Measurements from ENCODE around the gene CCDC63.
"Not testable (repeated sequence)": the region's sequence is repeated elsewhere in the genome, so short reads cannot be mapped to it uniquely, and the experiment has no call there.

CCDC63 gene

DNA sequence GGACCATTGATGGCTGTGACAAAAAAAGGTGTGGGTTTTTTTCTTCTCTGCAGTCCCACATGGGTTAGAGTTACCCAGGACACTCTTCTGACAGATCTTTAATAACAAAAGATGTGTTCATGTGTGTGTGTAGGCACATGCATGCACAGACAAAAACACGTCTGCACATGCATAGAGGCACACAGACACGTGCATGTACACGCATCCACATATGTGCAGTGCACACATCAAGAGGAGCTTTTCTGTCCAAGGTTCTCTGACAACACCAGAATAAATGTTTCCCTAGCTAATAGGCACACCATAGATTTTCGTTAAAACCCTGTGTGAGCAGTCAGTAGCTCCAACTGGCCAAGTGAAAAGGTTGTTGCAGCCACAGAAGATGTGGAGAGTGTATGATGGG lies 76.4 kb downstream of the CCDC63 start:
- DNase-seq (ENCODE audit: low spot score): no peak

DNA sequence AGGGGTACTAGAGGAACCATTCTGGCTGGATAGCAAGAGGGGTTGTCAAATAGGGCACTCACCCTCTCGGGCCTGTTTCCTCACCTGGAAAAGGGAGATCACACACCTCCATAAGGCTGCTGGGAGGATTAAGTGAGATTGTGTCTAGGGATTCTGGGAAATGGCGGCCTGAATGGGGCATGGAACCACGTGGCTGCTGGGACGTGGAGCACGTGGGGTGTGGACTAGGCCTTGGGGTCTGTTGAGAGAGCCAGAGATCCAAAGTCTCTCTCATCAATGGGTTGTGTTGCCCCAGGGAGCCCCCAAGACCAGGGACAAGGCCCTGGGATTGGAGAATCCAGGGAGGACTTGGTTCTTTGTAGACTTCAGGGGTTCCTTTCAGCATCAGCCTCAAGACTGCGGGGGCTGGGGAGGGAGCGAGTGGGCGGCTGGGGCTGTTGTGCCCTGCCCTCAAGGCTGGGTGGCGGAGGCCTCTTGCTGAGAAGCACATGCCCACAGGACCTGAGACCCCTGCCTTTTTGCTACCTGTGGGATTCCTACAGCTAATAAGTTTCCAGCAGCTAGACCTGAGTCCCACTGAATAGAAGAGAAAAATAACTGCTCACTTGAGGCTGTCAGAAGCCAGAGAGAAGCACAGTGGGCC lies 77.0 kb downstream of the CCDC63 start:
- no peak for DNase-seq (ENCODE audit: low spot score)

DNA sequence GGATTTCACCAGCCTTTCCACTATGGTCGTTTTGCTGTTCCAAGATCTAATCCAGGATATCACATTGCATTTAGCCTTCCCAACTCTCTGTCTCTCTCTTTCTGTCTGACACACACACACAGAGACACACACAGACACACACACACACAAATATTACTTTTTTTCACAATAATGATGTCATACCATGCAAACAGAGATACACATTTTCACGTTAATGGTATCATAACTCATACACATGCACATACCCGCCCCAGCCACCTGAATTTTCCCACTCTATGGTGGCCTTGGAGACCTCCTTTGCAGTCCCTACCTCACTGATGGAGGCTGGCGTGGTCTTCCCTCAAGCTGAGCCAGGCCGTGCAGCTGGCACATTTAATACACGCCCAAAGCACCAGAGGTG lies 80.8 kb downstream of the CCDC63 start:
- DNase-seq (ENCODE audit: low spot score): no peak

DNA sequence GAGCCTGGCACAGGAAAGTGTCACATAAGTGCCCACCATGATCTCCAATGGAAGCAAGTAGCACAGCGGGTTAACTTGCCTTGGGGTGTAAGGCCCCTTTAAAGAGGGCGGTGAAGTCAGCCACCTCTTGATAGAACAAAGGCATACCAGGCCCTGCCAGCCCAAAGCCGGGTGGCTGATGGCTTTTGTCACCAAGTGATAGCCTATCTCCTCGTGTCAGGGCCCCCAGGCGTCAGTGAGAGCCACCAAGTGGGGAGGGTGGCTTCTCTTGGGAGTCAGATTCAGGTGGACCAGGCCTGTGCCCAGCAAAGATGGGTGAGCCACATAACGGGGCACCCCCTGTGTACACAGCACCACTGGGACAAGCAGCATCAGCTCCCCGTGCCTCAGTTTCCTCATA lies 81.9 kb downstream of the CCDC63 start:
- no peak for DNase-seq (ENCODE audit: low spot score)

DNA sequence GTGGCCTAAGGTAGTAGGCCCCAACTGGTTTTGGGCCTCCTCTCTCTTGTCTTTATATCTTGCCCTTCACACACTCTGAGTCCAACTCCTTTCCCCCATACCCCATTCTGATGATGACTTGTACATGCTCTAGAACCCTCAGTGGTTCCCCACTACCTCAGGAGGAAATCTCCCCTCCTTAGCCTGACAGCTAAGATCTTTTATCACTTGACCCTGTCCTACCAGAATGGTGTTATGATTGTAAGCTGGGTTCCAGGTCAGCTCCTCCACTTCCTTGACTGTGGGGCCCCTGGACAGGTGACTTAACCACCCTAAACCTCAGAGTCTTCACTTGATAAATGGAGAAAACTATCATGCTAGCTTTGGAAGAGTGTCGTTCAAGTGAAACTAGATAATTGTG lies 83.0 kb downstream of the CCDC63 start:
- no peak for DNase-seq (ENCODE audit: low spot score)

DNA sequence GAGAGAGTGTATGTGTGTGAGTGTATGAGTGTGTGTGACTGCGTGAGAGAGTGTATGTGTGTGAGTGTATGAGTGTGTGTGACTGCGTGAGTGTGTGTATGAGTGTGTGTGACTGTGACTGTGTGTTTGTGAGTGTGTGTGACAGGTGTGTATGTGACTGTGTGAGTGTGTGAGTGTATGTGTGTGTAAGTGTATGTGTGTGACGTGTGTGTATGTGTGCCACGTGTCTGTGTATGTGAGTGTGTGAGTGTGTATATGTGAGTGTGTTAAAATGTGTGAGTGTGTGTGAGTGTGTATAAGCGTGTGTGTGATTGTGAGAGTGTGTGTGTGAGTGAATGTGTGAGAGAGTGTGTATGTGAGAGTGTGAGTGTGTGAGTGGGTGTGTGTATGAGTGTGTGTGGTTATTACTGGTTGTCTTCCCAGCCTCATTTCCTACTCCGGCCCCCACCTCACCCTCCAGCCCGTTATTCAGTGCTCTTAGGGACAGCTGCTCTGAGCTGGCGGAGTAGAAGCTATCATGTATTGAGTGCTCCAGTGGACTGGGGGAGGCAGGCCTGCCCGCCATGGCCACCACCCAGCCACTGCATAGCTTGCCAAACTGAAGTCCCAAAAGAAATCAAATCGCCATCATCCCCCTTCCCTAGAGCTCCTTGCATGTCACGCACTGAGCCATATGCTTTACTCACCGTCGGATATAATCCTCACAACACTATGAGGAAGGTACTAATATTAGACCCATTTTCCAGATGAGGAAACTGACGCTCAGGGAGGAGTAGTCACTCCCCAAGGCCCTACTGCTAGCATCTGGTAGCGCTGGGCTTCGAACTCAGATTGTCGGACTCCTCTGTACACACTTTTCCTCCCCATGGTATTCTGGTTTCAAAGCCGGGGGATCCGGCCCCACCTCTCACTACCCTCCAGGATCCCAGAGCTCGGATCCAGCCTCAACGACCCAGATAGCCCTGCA lies 83.8 kb downstream of the CCDC63 start:
- no peak for DNase-seq (ENCODE audit: low spot score)

DNA sequence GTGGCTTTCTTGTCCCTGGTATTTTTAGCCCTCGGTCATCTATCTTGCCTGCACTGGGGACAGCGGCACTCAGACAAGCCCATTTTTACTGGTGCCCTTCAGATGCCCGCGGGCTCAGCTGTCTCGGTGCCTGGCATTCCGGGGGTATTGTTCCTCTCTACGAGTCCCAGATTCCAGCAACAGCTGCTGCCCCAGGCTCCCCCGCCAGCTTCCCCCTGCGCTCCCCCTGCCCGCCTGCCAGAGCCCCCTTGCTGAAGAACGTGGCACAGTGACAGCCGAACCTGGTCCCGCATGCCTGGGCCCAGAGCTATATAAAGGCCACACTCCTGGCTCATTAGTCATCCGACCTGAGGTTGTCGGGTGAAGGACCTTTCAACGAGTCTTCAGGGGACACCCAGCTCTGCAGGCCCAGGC lies 84.5 kb downstream of the CCDC63 start:
- DNase-seq (ENCODE audit: low spot score): no peak

DNA sequence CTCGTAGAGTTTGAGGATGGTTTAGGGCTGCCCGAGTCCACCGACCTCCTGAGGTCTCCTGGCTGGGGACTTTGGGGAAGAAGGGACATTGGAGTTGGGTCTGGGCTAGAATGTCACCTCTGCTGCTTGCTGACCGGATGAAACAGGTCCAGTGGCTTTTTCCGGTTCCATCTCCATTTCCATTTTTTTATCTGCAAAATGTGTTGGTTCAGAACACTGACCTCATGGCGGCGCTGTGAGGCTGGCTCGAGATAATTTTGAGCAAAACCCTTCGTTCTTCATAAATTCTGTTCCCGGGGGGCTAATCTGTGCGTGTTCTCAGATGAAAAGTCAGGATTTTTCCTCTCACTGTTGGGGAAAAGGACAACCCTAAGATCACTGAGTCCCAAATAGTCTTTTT lies 85.3 kb downstream of the CCDC63 start:
- DNase-seq (ENCODE audit: low spot score): no peak

DNA sequence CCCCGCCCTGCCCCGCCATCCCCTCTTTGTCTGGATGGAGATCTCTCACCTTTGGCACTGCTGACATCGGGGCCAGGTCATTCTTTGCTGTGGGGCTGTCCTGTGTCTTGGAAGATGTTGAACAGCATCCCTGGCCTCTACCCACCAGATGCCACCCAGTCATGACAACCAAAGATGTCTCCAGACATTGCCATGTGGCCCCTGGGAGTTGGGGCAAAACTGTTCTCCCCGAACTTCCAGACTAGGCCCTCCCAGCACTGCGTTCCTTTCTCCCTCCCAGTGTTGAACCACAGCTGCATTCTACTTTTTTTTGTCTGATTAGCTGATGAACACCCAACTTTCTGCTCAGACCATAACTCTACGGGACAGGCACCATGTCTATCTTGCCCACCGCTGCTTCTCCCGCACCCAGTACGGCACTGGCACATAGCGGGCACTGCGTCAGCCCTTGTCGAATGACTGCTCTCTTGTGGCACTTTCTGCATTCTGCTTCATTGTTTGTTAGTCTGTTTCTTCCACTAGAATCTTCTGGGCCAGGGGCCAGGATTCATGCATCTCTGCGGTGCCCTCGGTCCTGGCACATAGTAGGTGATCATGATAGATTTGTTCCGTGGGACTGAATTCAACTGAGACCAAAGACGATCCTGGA lies 86.7 kb downstream of the CCDC63 start:
- no peak for DNase-seq (ENCODE audit: low spot score)

DNA sequence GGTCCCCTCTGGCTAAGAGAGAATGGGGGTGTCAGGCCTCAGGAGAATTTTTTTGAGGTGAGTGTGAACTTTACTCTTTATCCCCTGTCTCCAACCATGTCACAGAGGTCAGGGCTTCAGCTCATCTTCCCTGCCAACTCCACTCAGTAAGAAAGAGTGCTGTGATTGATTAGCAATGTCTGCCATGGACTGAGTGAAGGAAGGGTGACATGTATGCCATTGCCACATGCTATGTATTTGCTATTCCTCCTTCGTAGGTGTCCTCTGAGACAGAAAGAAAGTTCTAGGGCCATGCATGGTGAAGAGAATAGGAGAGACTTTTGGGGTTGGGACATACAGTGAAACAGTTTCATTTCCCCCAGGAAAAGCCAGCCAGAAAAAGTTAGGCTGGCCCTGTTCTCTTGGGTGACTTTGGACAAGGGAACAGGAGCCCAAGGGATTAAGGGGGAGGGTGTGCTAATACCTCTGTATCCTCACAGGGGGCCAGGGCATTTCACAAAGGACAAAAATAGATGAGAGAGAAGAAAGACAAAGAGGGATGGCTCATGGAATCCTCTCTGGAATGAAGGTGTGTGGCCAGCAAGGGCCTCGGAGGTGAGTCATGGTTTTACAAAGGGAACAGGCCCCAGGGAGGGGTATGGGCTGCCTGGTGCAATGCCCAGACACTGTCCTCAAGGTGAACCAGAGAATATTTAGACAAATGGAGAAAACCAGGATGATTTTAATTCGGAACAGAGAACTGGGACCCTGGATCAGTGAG lies 87.5 kb downstream of the CCDC63 start:
- DNase-seq (ENCODE audit: low spot score): no peak

DNA sequence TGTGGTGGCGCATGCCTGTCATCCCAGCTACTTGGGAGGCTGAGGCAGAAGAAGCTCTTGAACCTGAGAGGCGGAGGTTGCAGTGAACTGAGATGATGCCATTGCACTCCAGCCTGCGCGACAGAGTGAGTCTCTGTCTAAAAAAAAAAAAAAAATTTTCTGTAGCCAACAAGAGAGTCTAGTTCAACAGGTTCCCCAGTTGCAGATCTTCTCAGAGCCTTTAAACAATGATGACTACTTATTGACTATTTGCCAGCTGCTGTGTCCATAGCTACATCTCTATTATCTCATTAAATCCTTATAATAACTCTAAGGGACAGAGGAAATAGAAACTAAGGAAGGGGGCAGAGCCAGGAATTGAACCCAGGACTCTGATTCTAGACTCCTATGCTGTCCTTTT lies 88.8 kb downstream of the CCDC63 start:
- no peak for DNase-seq (ENCODE audit: low spot score)

DNA sequence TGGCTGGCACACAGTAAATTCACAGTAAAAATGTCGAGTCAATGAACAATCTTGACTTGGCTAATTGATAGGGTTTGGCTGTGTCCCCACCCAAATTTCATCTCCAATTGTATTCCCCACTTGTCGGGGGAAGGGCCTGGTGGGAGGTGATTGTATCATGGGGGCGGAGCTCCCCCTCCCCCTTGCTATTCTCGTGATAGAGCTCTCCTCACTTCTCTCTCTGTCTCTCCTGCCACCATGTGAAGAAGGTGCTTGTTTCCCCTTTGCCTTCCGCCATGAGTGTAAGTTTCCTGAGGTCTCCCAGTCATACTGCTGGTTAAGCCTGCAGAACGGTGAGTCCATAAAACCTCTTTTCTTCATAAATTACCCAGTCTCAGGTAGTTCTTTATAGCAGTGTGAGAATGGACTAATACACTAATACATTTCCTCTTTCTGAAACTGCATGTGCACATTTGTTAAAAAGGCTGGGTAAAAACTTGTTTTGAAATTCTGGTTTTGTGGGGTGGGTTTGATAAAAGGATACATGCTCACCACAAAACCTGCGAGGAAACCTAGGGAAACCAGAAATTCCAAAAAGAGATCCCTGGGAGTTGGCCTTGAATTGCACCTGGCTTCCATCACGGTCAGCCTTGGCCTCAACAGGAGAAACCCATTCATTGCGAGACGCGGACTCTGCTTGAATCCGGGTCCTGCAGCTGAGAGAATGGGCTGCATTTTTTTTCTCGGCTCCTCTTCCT lies 89.7 kb downstream of the CCDC63 start:
- no peak for DNase-seq (ENCODE audit: low spot score)

DNA sequence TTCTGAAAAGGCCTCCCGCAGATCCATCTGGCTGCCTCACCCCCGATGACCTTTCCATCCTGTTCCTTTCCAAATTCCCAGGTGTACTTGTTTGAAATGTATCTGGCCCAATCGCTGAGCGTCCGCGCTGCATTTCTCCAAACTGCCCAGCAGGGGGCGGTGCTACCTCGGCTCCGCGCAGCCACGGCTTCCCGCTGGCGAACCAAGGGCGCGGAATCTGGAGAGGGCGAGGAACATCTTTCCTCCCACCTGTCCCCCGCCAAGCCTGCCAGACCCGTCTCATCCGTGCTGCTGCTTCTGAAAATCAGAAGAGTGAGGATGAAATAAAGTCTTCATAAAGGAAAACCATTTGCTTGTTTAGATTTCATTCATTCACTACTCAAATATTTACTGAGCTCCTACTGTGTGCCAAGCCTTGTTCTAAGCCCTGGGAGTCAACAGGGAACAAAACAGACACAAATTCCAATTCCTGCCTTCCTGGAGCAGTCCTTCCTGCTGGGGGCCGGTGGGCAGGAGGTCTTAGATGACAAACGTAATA lies 90.4 kb downstream of the CCDC63 start:
- peak; percentile 92 for DNase-seq (ENCODE audit: low spot score)

DNA sequence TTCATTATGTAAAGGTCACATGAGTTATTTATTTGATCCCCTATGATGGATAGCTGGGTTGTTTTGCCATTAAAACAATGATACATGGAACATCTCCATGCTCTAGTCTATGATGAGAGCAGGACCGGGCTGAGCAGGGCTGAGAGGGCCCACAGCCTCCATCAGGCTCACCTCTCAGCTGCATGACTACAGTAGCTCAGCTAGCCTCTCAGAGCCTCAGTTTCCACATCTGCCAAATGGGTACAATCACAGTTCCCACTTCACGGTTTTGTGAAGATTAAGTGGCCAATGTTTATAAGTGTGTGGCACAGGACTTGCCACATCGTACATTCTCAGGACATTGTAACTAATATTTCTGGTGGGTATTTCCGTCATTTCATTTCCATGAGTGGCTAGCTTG lies 93.5 kb downstream of the CCDC63 start:
- DNase-seq (ENCODE audit: low spot score): no peak

DNA sequence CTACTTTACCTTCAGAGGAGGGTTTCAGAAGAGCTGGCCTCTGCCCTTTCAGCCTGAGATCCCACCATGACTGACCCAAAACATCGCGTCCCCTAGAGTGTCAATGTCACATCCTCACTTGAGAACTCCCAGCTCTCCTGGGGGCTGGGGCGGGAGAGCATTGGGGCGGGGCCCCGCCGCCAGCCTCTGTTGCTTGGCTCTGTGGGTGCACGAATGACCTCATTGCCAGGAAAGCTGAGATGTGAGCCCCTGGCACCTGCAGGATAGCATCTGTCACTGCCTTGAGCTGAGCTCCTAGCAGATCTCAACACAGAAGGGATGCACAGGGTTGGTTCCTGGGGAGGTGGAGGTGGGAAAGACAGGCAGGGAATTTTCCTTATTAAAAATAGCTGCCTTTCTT lies 94.1 kb downstream of the CCDC63 start:
- DNase-seq (ENCODE audit: low spot score): no peak

DNA sequence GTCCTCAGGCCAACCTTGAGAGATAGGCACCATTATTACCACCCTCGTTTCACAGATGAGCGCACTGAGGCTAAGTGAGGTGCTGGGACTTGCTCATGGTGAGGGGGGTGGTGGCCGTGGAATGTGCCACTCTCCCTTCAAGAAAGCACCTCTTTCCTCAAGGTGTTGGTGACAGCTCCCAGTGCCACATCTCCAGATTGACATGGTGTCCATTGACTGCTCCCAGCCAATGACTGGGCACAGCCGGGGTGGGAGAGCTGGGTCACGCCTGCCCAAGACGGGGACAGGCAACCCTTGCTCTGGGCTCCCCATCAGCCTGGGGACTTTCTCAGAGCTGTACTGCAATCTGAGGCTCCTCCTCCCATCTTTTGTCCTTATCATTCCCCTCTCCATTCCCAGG lies 94.6 kb downstream of the CCDC63 start:
- no peak for DNase-seq (ENCODE audit: low spot score)

DNA sequence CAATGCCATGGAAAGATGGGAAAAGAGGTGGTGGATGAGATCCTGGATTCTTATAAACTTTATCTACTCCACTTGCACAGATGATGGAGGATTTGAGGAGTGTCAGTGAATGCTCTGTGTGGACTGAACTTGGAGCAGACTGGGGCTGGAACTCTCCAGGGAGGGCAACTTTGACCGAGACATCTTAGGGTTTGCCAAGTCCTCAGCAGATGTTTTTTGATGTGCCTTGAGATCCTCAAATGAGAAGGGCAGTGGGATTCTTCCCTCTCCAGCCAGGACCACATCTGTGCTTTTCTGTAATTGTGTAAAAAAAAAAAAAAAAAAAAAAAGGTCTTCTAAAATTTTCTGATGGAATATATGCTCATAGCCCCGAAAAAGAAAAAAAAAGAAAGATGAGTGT lies 96.6 kb downstream of the CCDC63 start:
- no peak for DNase-seq (ENCODE audit: low spot score)

DNA sequence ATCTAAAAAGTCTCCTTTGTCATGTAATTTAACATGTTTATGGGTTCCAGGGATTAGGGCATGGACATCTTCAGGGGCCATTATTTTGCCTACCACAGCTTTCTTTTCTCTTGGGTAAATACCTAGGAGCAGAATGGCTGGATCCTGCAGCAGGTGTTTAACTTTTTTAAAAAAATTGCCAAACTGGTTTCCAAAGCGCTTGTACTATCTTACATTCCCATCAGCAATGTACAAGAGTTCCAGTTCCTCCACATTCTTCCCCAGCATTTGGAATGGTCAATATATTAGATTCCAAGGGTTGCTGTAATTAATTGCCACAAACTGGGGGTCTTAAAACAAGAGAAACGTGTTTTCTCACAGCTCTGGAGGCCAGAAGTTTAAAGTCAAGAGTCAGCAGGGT lies 101.3 kb downstream of the CCDC63 start:
- DNase-seq (ENCODE audit: low spot score): no peak

DNA sequence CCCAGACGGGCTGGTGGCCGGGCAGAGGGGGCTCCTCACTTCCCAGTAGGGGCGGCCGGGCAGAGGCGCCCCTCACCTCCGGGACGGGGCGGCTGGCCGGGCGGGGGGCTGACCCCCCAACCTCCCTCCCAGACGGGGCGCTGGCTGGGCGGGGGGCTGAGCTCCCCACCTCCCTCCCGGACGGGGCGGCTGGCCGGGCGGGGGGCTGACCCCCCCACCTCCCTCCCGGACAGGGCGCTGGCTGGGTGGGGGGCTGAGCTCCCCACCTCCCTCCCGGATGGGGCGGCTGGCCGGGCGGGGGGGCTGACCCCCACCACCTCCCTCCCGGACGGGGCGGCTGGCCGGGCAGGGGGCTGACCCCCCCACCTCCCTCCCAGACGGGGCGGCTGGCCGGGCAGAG lies 103.7 kb downstream of the CCDC63 start:
- DNase-seq (ENCODE audit: low spot score): not testable (repeated sequence)

DNA sequence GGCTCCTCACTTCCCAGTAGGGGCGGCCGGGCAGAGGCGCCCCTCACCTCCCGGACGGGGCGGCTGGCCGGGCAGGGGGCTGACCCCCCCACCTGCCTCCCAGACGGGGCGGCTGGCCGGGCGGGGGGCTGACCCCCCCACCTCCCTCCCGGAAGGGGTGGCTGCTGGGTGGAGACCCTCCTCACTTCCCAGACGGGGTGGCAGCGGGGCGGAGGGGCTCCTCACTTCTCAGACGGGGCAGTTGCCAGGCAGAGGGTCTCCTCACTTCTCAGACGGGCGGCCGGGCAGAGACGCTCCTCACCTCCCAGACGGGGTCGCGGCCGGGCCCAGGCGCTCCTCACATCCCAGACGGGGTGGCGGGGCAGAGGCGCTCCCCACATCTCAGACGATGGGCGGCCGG lies 104.1 kb downstream of the CCDC63 start:
- DNase-seq (ENCODE audit: low spot score): not testable (repeated sequence)

All from D341Med (cell line).